ENCODE measurements around the gene RAF1.

Gene RAF1

DNA sequence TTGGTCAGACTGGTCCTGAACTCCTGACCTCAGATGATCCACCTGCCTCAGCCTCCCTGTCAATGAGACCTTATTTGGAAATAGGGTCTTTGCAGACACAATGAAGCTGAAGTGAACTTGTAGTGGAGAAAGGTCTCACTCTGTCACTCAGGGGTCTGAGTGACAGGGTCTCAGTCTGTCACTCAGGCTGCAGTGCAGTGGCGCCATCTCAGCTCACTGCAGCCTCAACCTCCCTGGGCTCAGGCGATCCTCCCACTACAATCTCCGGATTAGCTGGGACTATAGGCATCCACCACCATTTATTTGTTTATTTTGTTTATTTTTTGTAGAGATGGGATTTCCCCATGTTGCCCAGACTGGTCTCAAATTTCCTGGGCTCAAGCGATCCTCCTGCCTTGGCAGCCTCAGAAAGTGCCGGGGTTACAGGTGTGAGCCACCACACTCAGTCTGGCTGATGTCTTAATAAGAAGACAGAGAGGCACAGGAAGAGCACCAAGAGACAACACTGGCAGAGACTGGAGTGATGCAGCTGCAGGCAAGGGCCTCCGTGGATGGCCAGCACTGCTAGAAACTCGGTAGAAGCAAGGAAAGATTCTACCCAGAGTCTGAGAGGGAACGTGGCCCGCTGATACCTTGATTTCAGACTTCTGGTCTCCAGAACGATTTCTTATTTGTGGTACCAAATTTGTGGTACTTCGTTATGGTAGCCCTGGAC lies 26.2 kb upstream of the RAF1 start:
- no peak for DNase-seq (ENCODE audit: extremely low read depth, low read depth)
- no peak for TF ChIP-seq CTCF (IDR thresholded peaks at IDR 0.05; ENCODE audit: low read depth, low read length)

DNA sequence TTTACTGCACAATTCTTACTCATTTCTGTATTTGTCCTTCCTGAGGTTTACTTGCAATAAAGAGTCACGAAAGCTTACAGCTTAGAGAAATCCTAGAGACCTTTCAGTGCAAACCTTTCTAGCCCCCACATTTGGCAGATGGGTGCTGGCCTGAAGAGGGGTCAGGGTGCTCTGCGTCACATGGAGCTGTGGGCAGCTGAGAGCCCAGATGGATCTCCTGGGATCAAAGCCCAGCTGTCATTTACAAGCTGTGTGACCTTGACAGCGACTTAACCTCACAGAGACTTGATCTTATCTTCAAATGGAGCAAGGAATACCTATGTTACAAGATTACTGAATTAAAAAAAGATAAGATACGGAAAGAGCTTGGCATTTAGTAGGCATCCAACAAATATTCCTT lies 24.0 kb upstream of the RAF1 start:
- no peak for TF ChIP-seq CTCF (IDR thresholded peaks at IDR 0.05; ENCODE audit: low read depth, low read length)
- DNase-seq (ENCODE audit: extremely low read depth, low read depth), result no peak

- no peak for TF ChIP-seq CTCF (IDR thresholded peaks at IDR 0.05; ENCODE audit: low read depth, low read length)
- DNase-seq (ENCODE audit: extremely low read depth, low read depth), result no peak
Observed at GRCh38 chr3:12686096-12686495, 22.2 kb upstream of the RAF1 start.

DNA sequence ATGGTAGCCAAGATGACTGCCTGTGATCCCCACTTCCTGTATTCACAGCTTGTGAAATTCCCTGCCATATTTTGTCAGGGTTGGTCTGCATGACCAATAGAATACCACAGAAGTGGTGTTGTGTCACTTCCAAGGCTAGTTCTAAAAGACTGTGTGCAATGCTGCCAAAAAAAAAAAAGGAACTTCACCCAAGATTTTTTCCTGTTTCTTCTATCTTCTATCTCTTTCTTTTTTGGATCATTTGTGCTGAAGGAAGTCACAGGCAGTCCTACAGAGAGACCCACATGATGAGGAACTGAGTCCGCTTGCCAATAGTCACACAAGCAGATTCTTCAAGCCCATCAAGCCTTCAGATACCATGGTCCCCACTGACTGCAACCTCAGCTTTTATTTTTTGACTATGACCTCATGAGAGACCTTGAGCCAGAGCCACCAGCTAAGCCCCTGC lies 18.1 kb upstream of the RAF1 start:
- DNase-seq (ENCODE audit: extremely low read depth, low read depth), result peak; percentile 49
- TF ChIP-seq CTCF (IDR thresholded peaks at IDR 0.05; ENCODE audit: low read depth, low read length), result no peak

DNA sequence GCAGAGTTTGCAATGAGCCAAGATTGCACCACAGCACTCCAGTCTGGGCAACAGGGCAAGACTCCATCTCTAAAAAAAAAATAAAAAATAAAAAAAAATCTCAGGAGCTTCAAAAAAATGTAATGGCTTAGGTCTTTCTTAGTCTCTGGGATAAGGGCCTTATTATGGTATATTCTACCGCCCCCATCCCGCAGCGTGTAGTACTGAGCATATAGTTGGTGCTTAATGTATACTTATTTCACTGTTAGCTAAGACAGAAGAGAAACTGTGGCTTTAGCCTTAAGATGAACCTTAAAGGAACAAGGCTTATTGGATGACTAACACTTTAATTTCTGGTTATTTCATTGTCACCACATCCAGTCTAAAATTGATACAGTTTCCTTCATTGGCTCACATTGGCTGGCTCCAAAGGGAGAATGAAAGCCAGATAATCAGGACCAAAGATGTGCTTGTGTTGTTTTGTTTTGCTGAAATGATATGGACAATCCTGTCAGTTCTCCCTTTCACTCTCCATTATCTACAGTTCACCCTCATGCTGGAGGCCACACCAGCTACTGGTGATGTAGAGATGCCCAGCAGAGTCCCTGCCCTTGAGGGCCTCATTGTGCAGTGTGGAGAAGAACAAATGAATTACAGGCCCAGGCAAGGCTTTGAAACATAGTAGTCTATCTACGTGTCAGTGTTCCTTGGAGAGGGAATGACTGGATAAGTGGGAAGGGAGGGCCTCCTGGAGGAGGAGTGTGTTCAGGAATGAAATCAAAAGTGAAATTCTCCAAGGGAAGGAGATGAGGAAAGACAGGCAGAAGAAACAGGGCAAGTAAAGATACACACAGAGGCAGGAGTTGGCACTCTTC lies 17.4 kb upstream of the RAF1 start:
- DNase-seq (ENCODE audit: extremely low read depth, low read depth), result no peak
- no peak for TF ChIP-seq CTCF (IDR thresholded peaks at IDR 0.05; ENCODE audit: low read depth, low read length)

DNA sequence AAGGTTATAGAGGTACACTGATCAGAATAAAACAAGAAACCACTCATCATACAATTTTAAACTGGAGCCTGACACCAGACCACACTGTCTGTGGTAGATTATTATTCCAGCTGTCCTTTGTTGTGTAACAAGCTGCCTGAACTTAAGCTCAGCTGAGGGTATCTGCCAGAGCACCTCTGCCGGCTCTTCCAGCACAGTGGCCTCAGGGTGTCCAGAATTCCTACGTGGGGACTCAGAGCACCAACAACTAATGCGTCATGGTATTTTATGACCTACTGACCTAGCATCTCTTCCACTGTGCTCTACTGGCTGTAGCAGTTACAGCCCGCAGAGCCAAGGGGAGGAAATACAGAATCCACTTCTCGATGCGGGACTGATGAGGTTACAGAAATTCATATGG lies 15.6 kb upstream of the RAF1 start:
- DNase-seq (ENCODE audit: extremely low read depth, low read depth), result peak; percentile 46
- no peak for TF ChIP-seq CTCF (IDR thresholded peaks at IDR 0.05; ENCODE audit: low read depth, low read length)

GRCh38 chr3:12677616-12678015 lies 13.7 kb upstream of the RAF1 start:
- no peak for DNase-seq (ENCODE audit: extremely low read depth, low read depth)
- TF ChIP-seq CTCF (IDR thresholded peaks at IDR 0.05; ENCODE audit: low read depth, low read length), result no peak

Measured in AG09319 (cell line).